ENCODE measurements around the gene TJAP1.

TJAP1 gene

DNA sequence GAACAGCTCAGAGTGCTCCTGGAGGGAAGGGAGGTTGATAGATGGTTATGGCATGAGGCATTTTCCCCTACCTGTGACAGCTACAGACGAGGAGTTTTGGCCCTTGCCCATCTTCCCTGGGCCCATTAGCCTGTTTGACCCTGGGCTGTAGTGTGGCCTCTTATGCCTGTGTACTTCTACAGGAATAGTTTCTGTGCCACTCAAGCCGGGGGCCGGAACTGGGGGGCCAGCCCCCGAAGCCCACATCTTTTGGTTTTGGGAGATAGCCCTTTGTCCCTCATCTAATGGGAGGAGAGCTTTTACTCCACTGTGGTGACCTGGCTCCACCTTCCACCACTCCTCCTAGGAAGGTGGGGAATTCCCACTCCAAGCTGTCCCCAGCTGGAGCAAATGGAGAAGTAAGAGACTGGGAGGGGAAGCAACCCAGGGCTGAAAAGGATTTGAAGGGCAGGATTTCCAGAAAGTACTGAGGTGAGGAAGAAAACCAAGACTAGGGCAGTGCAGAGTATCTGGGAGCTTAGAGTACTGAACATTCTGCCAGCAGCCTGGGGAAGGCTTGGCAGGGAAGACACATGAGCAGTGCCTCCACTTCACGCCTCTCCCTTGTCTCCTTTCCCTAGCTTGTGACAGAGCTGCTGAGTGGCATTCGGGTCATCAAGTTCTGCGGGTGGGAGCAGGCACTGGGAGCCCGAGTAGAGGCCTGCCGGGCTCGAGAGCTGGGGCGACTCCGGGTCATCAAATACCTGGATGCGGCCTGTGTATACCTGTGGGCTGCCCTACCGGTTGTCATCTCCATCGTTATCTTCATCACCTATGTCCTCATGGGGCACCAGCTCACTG, 43.1 kb upstream of the TJAP1 start:
- no peaks in the 10 kb centered on the region; the same call in 1 of the 2 replicates for H3K36me3 ChIP-seq

GRCh38 chr6:43434943-43435342, 42.4 kb upstream of the TJAP1 start:
- Histone ChIP-seq H3K27me3 (no peaks in the 10 kb centered on the region), H3K9me3 (no peaks in the 10 kb centered on the region), H3K36me3 (no peaks in the 10 kb centered on the region; the same call in 1 of the 2 replicates), H3K4me3 (ENCODE audit: low read depth, low read length) (no peak overlapping the region), H3K4me1 (peaks cover 9% of the 10 kb centered on the region)
- no peak for DNase-seq
- TF ChIP-seq, protein P1, sequence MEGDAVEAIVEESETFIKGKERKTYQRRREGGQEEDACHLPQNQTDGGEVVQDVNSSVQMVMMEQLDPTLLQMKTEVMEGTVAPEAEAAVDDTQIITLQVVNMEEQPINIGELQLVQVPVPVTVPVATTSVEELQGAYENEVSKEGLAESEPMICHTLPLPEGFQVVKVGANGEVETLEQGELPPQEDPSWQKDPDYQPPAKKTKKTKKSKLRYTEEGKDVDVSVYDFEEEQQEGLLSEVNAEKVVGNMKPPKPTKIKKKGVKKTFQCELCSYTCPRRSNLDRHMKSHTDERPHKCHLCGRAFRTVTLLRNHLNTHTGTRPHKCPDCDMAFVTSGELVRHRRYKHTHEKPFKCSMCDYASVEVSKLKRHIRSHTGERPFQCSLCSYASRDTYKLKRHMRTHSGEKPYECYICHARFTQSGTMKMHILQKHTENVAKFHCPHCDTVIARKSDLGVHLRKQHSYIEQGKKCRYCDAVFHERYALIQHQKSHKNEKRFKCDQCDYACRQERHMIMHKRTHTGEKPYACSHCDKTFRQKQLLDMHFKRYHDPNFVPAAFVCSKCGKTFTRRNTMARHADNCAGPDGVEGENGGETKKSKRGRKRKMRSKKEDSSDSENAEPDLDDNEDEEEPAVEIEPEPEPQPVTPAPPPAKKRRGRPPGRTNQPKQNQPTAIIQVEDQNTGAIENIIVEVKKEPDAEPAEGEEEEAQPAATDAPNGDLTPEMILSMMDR (IDR thresholded peaks at IDR 0.05; ENCODE audit: low read depth, low read length) = no peak

More for the DNA sequence above, 43.1 kb upstream of the TJAP1 start:
- no peak for DNase-seq
- no peak overlapping the region for H3K4me3 ChIP-seq (ENCODE audit: low read depth, low read length)
- H3K4me1 ChIP-seq = peaks cover 9% of the 10 kb centered on the region
- TF ChIP-seq, protein P1 (IDR thresholded peaks at IDR 0.05; ENCODE audit: low read depth, low read length) = no peak
- no peaks in the 10 kb centered on the region for H3K9me3 ChIP-seq
- no peaks in the 10 kb centered on the region for H3K27me3 ChIP-seq

GRCh38 chr6:43435682-43436437, 41.5 kb upstream of the TJAP1 start:
- no peaks in the 10 kb centered on the region; the same call in 1 of the 2 replicates for H3K36me3 ChIP-seq
- no peak for DNase-seq

DNA sequence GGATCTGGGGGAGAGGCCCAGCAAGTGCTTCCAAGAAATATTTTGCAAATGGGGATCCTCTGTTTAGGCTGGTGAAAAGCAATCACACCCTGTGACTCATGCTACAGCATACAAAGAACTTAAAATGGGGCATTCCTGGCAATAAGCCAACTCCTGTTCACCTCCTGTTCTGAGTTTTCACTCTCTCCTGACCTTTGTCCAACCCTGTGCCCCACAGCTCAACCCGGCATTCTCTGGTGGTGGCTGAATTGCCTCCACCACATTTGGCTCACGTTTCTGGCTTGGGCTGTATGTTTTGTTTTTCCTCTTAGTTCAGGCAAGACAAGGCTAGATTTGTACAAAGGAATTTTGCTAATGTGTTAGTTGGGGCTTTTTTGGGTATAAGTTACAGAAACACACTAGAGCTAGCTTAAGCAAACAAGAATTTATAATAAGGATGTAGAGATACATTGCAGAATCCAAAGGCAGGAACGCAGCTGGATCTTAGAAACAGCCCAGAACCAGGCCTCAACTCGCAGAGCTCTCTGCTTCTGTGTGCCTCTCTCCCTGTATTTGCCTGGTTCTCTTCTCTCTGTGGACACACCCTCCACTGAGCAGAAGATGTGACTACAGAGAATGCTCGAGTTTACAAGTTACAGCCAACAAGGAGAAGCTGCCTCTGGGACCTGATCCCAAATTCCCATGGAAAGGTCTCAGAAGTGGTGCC, 40.6 kb upstream of the TJAP1 start:
- H3K9me3 ChIP-seq = no peaks in the 10 kb centered on the region
- no peak for DNase-seq
- peaks cover 9% of the 10 kb centered on the region for H3K4me1 ChIP-seq
- peaks cover 4% of the 10 kb centered on the region for H3K36me3 ChIP-seq
- TF ChIP-seq, protein P1 (IDR thresholded peaks at IDR 0.05; ENCODE audit: low read depth, low read length) = no peak
- H3K4me3 ChIP-seq (ENCODE audit: low read depth, low read length) = no peak overlapping the region
- H3K27me3 ChIP-seq = no peaks in the 10 kb centered on the region

More at GRCh38 chr6:43435682-43436437, 41.5 kb upstream of the TJAP1 start:
- Histone ChIP-seq H3K4me3 (ENCODE audit: low read depth, low read length) (no peak overlapping the region), H3K27me3 (no peaks in the 10 kb centered on the region), H3K4me1 (peaks cover 9% of the 10 kb centered on the region), H3K9me3 (no peaks in the 10 kb centered on the region)
- TF ChIP-seq, protein P1 (IDR thresholded peaks at IDR 0.05; ENCODE audit: low read depth, low read length) = no peak

GRCh38 chr6:43437700-43438099, 39.7 kb upstream of the TJAP1 start:
- Histone ChIP-seq H3K36me3 (peaks cover 4% of the 10 kb centered on the region), H3K9me3 (no peaks in the 10 kb centered on the region), H3K4me1 (peaks cover 9% of the 10 kb centered on the region), H3K27me3 (no peaks in the 10 kb centered on the region), H3K4me3 (ENCODE audit: low read depth, low read length) (no peak overlapping the region)
- TF ChIP-seq, protein P1 (IDR thresholded peaks at IDR 0.05; ENCODE audit: low read depth, low read length) = no peak
- DNase-seq = no peak
